ENCODE data around the gene TM4SF1.

- TF ChIP-seq REST (IDR thresholded peaks at IDR 0.05; ENCODE audit: borderline replicate concordance) (no peak), CTCF (IDR thresholded peaks at IDR 0.05; ENCODE audit: poor library complexity, severe bottlenecking) (no peak), POLR2AphosphoS5 (IDR thresholded peaks at IDR 0.05) (no peak)
These were observed 12.8 kb downstream of the TM4SF1 start for GRCh38 chr3:149364624-149365023.

All from neural cell (in vitro differentiated cells).